Measurements from ENCODE around the gene PTPN23.

PTPN23 gene

GRCh38 chr3:47407896-47408838, 27.3 kb downstream of the PTPN23 start:
- no peak for DNase-seq

GRCh38 chr3:47408839-47409229, 28.0 kb downstream of the PTPN23 start:
- DNase-seq = no peak

GRCh38 chr3:47409284-47409683, 28.5 kb downstream of the PTPN23 start:
- DNase-seq = no peak

- no peak for DNase-seq
Measured at GRCh38 chr3:47409688-47410416, 29.0 kb downstream of the PTPN23 start.

GRCh38 chr3:47410417-47410720, 29.5 kb downstream of the PTPN23 start:
- DNase-seq = no peak

- no peak for DNase-seq
Measured at GRCh38 chr3:47410801-47411646, 30.2 kb downstream of the PTPN23 start.

GRCh38 chr3:47411696-47412452, 31.1 kb downstream of the PTPN23 start:
- DNase-seq = no peak

GRCh38 chr3:47412453-47412756, 31.6 kb downstream of the PTPN23 start:
- DNase-seq = no peak

GRCh38 chr3:47412842-47413520, 32.2 kb downstream of the PTPN23 start:
- DNase-seq = no peak

GRCh38 chr3:47413751-47414150, 32.9 kb downstream of the PTPN23 start:
- DNase-seq = no peak

- no peak for DNase-seq
Measured at GRCh38 chr3:47414161-47414564, 33.3 kb downstream of the PTPN23 start.

GRCh38 chr3:47414666-47415587, 34.1 kb downstream of the PTPN23 start:
- DNase-seq = no peak

- no peak for DNase-seq
Measured at GRCh38 chr3:47416041-47416440, 35.2 kb downstream of the PTPN23 start.

GRCh38 chr3:47418167-47419082, 37.6 kb downstream of the PTPN23 start:
- no peak for DNase-seq

GRCh38 chr3:47419083-47420043, 38.5 kb downstream of the PTPN23 start:
- DNase-seq = no peak

GRCh38 chr3:47420044-47420430, 39.2 kb downstream of the PTPN23 start:
- DNase-seq = no peak

- DNase-seq = peak; percentile 91
Measured at GRCh38 chr3:47420511-47421484, 40.0 kb downstream of the PTPN23 start.
